ENCODE results near the gene PTPRN2. TPM values are rescaled to one million over a fixed set of nuclear protein-coding genes. Genes with fewer than 3 reads are reported as not detected.

PTPRN2 gene
- total and polyA plus RNA-seq, 9 of the 15 experiments (the other 6 are each of a cell fraction or from before 2014, with no cell fraction given) = not detected

- Histone ChIP-seq H3K9me3 (replicated peaks; ENCODE audit: control insufficient read depth, insufficient read depth, low read depth, low read length) (no peaks in the 10 kb centered on the region), H3K27me3 (ENCODE audit: control insufficient read depth in 2 of 2, insufficient read depth in 2 of 2, low read length in 2 of 2) (peaks cover 43 to 63% of the 10 kb centered on the region in 2 experiments; a peak in 4 of 5 replicates), H3K4me3 (no peak overlapping the region), H3K27ac (ENCODE audit: extremely low read depth, low read depth, low read length) (no peak overlapping the region), H3K9ac (ENCODE audit: insufficient read depth in 1 of 2, low read depth in 2 of 2, low read length in 2 of 2) (peak overlapping the region in 1 of 2 experiments; percentile 33; a peak in 2 of 4 replicates), H3K9me1 (ENCODE audit: control insufficient read depth, insufficient read depth, low read length) (no peaks in the 10 kb centered on the region), H2AFZ (ENCODE audit: low read depth, low read length) (no peak overlapping the region), H3K36me3 (ENCODE audit: control insufficient read depth, insufficient read depth, low read length) (no peaks in the 10 kb centered on the region), H3K79me2 (ENCODE audit: control insufficient read depth, insufficient read depth, low read length) (no peaks in the 10 kb centered on the region), H4K20me1 (replicated peaks; ENCODE audit: control insufficient read depth, insufficient read depth, low read length) (peaks cover 8% of the 10 kb centered on the region), H3K4me1 (replicated peaks in 1 of 2; ENCODE audit: control insufficient read depth in 2 of 2, insufficient read depth in 2 of 2, low read length in 2 of 2) (peaks cover under 1 to 16% of the 10 kb centered on the region in 2 experiments; a peak in 2 of 5 replicates), H3K4me2 (ENCODE audit: insufficient read depth, low read length) (no peak overlapping the region)
- FAIRE-seq = no peak
- intact Hi-C loops (cut with micrococcal nuclease) = no loop called here
- in situ Hi-C loops (cut with MboI) = no loop called here
- TF ChIP-seq RREB1 (CRISPR knock-in tag; IDR thresholded peaks at IDR 0.05) = no peak
- no peak for TF ChIP-seq TFAP4 (CRISPR knock-in tag; IDR thresholded peaks at IDR 0.05; ENCODE audit: borderline replicate concordance)
- TF ChIP-seq ZNF212 (CRISPR knock-in tag; IDR thresholded peaks at IDR 0.05) = no peak
- TF ChIP-seq ZNF24 (IDR thresholded peaks at IDR 0.05) = no peak
- no peak for TF ChIP-seq HINFP (tag; conservative IDR thresholded peaks at IDR 0.05; ENCODE audit: low read depth)
- no peak for TF ChIP-seq TAF1 (IDR thresholded peaks at IDR 0.05; ENCODE audit: control insufficient read depth, extremely low read depth, insufficient read depth, low read length, severe bottlenecking)
- no peak for TF ChIP-seq ESRRA (IDR thresholded peaks at IDR 0.05; ENCODE audit: borderline replicate concordance, low read depth)
- TF ChIP-seq ZNF830 (CRISPR knock-in tag; IDR thresholded peaks at IDR 0.05) = no peak
- WGBS (ENCODE audit: insufficient coverage, low coverage, missing lambda C conversion rate) = 2% methylated on average over 11 of the region's 11 CpGs
- POLR2A ChIA-PET = interaction anchor here (0.6 kb wide), 1 partner anchor 841 kb away, joined by 4 read pairs; no protein-coding TSS in a partner anchor
- DNase-seq (ENCODE audit: extremely low read depth in 1 of 4, low spot score in 3 of 4) = no peak
- BruUV-seq (replicated peaks) = no TSS peak
- CTCF ChIA-PET (ENCODE audit: low intra/inter-chr PET ratio) = no interaction called here
- ATAC-seq = no peak
These were observed 1073.3 kb downstream of the PTPRN2 start for GRCh38 chr7:157514306-157514705.
